Thymus (tissue), 11 donors: ENCODE measurements around the gene PPP1R1C. TPM values are rescaled to one million over a fixed set of nuclear protein-coding genes. Genes with fewer than 3 reads are reported as not detected.
"Not testable (repeated sequence)": the region's sequence is repeated elsewhere in the genome, so short reads cannot be mapped to it uniquely, and the experiment has no call there.

Source experiments
- DNase-seq, 9 donors: peaks; one replicate each; pipeline ENCODE4 v3.0.0-alpha.2; 2013; ENCODE audit warnings: low spot score in 9 of 9, low read depth in 6 of 9, missing footprints in 1 of 9
- H3K27ac ChIP-seq, 2 donors: one replicate each; pipeline ENCODE4 v1.5.1; 2013; ENCODE audit warnings: control low read depth in 1 of 2, low read depth in 1 of 2, low read length in 1 of 2, mild to moderate bottlenecking in 1 of 2, moderate library complexity in 1 of 2
- H3K27me3 ChIP-seq, 2 donors: one replicate each; pipeline ENCODE4 v1.5.1; 2013; ENCODE audit warnings: low read length in 1 of 2; ENCODE audit not compliant: control insufficient read depth in 2 of 2, insufficient read depth in 1 of 2
- H3K36me3 ChIP-seq, 2 donors: one replicate each; pipeline ENCODE4 v1.5.1; 2013; ENCODE audit warnings: low read length in 1 of 2, mild to moderate bottlenecking in 1 of 2, moderate library complexity in 1 of 2; ENCODE audit not compliant: control insufficient read depth in 2 of 2, insufficient read depth in 2 of 2
- H3K4me1 ChIP-seq, 2 donors: one replicate each; pipeline ENCODE4 v1.5.1; 2013; ENCODE audit warnings: low read length in 2 of 2; ENCODE audit not compliant: control insufficient read depth in 2 of 2, insufficient read depth in 2 of 2
- H3K4me3 ChIP-seq, 2 donors: one replicate each; pipeline ENCODE4 v1.5.1; 2013; ENCODE audit warnings: low read length in 2 of 2, control low read depth in 1 of 2, mild to moderate bottlenecking in 1 of 2
- H3K9me3 ChIP-seq, 2 donors: one replicate each; pipeline ENCODE4 v1.5.1; 2013; ENCODE audit warnings: low read length in 1 of 2, mild to moderate bottlenecking in 1 of 2; ENCODE audit not compliant: control insufficient read depth in 2 of 2, insufficient read depth in 1 of 2
- WGBS: extraction: QIAGEN DNeasy Blood & Tissue Kit; methylation state at CpG from one replicate; pipeline ENCODE4 v1.1.7; 2013; 5-methylcytosine and 5-hydroxymethylcytosine counted together
- polyA plus RNA-seq: library from polyadenylated mRNA; stranded (reverse); fragments of 200-250 nt; gene quantifications from one replicate; pipeline ENCODE4 v1.2.3, GENCODE V29; 2013
- total RNA-seq: library from RNA; stranded (reverse); fragments of 120-200 nt; gene quantifications from one replicate; pipeline ENCODE4 v1.2.4, GENCODE V29; 2013
- donor health status: healthy.

PPP1R1C gene
- total and polyA plus RNA-seq, 2 donors, result 9.0 to 35.9 TPM

DNA sequence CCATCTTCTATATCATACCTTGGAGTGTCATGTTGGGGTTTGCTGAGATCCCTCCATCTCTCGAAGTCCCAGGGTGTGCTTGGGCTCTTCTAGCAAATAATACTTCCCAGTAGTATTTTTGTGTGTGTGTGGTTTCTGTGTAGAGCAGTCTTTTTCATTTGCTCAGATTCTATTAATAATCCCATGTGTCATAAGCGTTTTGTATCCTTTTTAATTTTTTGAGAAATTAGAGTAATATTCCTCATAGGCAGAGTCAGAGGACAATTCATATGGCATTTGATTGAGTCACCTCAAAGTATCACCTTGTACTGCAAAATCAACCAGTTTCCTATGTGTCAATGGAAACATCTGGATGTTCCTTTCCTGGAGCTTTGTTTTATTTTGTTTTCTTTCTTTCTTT is 37.4 kb upstream of the PPP1R1C start:
- Histone ChIP-seq H3K4me1 (peaks cover 8 to 15% of the 10 kb centered on the region in 2 donors), H3K36me3 (no peaks in the 10 kb centered on the region), H3K4me3 (no peak overlapping the region), H3K27ac (no peak overlapping the region), H3K9me3 (no peaks in the 10 kb centered on the region), H3K27me3 (no peaks in the 10 kb centered on the region)
- 96% methylated on average over 2 of the region's 2 CpGs for WGBS
- no peak for DNase-seq

DNA sequence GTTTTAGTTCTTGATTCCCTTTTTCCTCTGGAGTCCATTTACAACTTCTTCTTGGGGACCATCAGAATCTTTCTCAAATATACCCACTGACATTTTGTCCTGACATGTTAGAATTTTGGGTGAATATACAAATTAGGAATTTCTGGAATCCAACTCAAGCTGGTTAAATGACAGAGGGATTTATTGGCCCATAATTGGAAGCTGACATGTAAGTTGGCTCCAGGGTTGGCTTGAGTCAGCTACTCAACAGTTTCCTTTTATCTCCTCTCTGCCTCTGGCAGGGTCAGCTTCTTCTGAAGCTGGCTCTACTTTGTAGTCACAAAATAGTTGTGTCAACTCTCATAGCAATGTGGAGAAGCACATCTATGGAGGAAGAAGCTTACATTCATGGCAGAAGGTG is 36.6 kb upstream of the PPP1R1C start:
- Histone ChIP-seq H3K36me3 (no peaks in the 10 kb centered on the region), H3K4me1 (peaks cover 8 to 20% of the 10 kb centered on the region in 2 donors), H3K9me3 (no peaks in the 10 kb centered on the region), H3K4me3 (no peak overlapping the region), H3K27me3 (no peaks in the 10 kb centered on the region), H3K27ac (no peak overlapping the region)
- no peak for DNase-seq

DNA sequence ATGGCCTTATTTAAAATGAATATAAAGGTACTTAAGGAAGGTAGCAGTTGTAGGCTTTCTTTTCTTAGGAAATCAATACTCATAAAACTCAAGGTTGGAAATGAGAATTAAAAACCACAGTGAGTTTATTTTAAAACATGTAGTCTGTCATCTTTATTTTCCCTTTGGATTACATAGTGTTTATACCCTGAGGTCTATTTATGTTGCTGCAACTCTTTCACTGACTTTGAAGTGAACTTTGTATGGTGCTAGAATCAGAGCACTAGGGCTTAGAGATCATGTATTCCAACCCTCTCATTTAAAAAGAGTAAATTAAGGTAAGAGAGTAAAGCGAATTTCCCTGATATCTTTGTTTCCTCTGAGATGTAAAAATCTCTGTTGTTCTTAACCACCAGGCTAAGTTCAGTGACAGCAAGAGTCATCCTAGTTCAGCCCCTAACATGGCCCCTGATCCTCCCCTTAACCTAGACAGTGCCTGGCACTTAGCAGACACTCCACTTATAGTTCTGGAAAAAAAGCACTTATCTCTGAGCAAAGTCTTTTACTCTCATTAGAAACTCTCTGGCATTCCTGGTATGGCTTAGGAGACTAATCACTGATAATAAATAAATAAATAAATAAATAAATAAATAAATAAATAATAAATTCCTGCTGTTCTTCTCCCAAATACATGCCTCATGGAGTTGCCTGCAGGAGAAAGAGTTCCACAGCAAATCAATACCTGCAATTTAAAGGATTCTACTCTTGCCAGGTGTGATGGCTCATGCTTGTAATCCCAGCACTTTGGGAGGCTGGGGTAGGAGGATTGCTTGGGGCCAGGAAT is 33.0 kb upstream of the PPP1R1C start:
- WGBS, result 94% methylated on average over 1 of the region's 1 CpG
- no peaks in the 10 kb centered on the region for H3K27me3 ChIP-seq
- H3K9me3 ChIP-seq, result no peaks in the 10 kb centered on the region
- peak overlapping the region in 1 of 2 donors; percentile 95 for H3K27ac ChIP-seq
- no peaks in the 10 kb centered on the region for H3K36me3 ChIP-seq
- H3K4me1 ChIP-seq, result peaks cover 6 to 17% of the 10 kb centered on the region in 2 donors
- peak in 1 of 9 donors; percentile 50 for DNase-seq
- H3K4me3 ChIP-seq, result no peak overlapping the region

DNA sequence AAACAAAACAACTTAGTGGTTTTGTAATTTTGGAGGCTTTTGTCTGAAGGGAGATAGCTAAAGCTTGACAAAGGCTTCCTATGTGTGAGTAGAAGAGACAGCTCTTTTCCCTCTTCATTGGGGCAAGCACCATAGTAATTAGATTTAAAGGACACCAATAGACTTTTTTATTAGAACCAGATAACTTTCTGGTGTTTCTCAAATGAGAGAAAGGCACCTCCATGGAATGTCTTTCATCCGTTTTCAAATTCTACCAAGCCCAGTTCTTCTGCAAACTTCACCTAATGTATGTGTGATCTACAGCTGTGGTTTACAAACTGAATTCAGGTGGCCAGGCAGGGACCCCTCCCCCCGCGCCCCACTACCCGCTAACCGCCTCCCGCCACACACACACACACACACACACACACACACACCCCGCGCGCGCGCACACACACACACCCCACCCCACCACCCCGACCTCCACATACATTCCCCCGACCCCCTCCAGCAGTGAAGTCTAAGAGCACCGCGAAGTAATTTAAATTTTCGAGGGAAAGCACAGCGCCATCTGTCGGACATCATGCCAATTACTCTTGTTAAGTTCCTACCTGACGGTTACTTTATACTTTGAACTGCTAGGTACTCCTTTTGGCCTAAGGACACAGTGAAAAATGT is 31.6 kb upstream of the PPP1R1C start:
- H3K27ac ChIP-seq, result peak overlapping the region; percentile 27 to 95
- peaks cover 6 to 17% of the 10 kb centered on the region in 2 donors for H3K4me1 ChIP-seq
- H3K9me3 ChIP-seq, result no peaks in the 10 kb centered on the region
- H3K4me3 ChIP-seq, result peak overlapping the region; percentile 50 to 57
- no peaks in the 10 kb centered on the region for H3K36me3 ChIP-seq
- peak; percentile 82 to 98 (median 96) for DNase-seq
- 3% methylated on average over 19 of the region's 19 CpGs for WGBS
- no peaks in the 10 kb centered on the region for H3K27me3 ChIP-seq

DNA sequence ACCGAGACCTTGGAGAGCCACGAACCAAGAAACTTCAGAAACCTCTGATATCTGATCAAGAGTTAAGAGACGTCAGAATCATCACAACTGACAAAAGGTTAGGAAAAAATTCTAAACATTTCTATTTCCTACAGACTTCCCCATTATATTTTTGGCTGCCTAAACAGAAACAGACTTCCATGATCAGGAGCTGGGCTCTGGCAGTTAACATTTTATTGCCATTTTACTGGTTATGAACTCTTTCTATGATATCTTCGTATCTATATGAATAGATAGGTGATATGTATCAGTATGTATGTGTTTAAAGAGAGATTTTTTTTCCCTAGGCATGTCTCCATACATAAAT is 31.1 kb upstream of the PPP1R1C start:
- WGBS, result 22% methylated on average over 4 of the region's 4 CpGs
- DNase-seq, result no peak
- Histone ChIP-seq H3K27ac (peak overlapping the region; percentile 22 to 95), H3K4me1 (peaks cover 6 to 17% of the 10 kb centered on the region in 2 donors), H3K9me3 (no peaks in the 10 kb centered on the region), H3K27me3 (no peaks in the 10 kb centered on the region), H3K36me3 (no peaks in the 10 kb centered on the region), H3K4me3 (peak overlapping the region; percentile 50 to 57)

DNA sequence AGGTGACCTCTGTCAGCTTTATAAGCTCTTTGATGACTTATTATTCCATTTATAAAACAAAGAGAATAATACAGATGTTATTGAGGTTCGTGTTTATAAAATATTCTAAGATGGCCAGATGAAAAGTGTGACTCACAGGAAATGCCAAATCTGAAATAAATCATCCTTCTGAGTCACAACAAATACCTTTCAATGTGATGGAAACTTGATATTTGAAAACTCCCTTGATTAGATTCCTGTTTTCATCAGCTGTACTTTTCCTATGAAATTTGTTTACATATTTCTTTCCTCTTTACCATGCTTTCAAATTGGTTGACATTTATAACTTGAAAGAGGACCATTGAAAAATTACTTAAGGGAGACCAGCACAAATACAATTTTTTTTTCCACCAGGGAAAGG is 30.6 kb upstream of the PPP1R1C start:
- Histone ChIP-seq H3K4me3 (peak overlapping the region; percentile 50 to 57), H3K27me3 (no peaks in the 10 kb centered on the region), H3K4me1 (peaks cover 6 to 17% of the 10 kb centered on the region in 2 donors), H3K27ac (peak overlapping the region in 1 of 2 donors; percentile 95), H3K36me3 (no peaks in the 10 kb centered on the region), H3K9me3 (no peaks in the 10 kb centered on the region)
- no peak for DNase-seq
- WGBS, result 63% methylated on average over 1 of the region's 1 CpG

DNA sequence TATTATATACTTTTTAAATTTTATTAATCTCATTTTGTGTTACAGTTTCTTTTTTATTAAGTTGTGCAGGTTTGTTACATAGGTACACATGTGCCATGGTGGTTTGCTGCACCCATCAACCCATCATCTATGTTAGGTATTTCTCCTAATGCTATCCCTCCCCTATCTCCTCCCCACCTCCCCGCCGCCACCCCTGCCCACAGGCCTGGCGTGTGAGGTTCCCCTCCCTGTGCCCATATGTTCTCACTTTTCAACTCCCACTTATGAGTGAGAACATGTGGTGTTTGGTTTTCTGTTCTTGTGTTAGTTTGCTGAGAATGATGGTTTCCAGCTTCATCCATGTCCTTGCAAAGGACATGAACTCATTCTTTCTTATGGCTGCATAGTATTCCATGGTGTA is 29.8 kb upstream of the PPP1R1C start:
- not testable (repeated sequence) for H3K27me3 ChIP-seq, H3K27ac ChIP-seq, H3K4me3 ChIP-seq, DNase-seq, H3K36me3 ChIP-seq, H3K9me3 ChIP-seq
- H3K4me1 ChIP-seq, result peaks cover 6 to 17% of the 10 kb centered on the region in 2 donors
- 94% methylated on average over 3 of the region's 3 CpGs for WGBS

DNA sequence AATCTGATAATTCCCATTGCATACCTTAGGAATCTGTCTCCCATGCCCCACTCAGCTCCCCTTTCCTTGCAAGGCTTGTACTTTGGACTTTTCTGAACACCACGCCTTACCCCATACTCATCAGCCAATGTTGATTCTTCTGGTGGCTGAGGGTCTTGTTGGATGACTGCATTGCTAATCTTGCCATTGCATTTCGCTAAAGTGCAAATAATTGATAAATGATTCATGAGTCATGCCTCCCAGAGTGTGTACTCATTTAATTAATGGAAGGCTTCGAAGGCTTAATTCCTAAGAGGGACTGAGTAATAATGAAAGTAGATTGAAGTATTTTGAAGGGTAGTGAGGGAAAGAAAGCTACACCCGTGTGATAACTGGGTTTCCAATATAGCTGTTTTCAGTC is 28.0 kb upstream of the PPP1R1C start:
- WGBS, result 97% methylated on average over 4 of the region's 4 CpGs
- peaks cover 6 to 15% of the 10 kb centered on the region in 2 donors for H3K4me1 ChIP-seq
- no peak overlapping the region for H3K27ac ChIP-seq
- no peak overlapping the region for H3K4me3 ChIP-seq
- H3K9me3 ChIP-seq, result peaks cover 0 to 3% of the 10 kb centered on the region in 2 donors
- H3K27me3 ChIP-seq, result no peaks in the 10 kb centered on the region
- no peak for DNase-seq
- H3K36me3 ChIP-seq, result peaks cover 16 to 20% of the 10 kb centered on the region in 2 donors

DNA sequence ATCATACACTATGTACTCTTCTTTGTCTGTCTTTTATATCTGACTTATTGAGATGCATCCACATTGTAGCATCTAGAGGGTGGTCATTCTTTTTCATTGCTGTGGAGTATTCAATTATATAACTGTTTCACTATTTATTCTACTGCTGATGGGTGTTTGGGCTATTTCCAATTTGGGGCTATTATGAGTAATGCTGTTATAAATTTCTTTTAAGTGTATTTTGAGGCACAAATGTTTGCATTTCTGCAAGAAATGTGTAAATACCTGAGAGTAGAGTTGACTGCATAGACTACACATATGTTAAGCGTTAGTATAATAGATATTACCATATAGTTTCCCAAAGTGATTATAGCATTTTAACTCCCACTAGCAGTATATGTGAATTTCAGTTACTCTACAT is 26.9 kb upstream of the PPP1R1C start:
- Histone ChIP-seq H3K4me1 (peaks cover 0 to 5% of the 10 kb centered on the region in 2 donors), H3K36me3 (peaks cover 16 to 21% of the 10 kb centered on the region in 2 donors), H3K27me3 (no peaks in the 10 kb centered on the region), H3K27ac (no peak overlapping the region), H3K4me3 (no peak overlapping the region), H3K9me3 (peaks cover 0 to 3% of the 10 kb centered on the region in 2 donors)
- WGBS, result 99% methylated on average over 1 of the region's 1 CpG
- DNase-seq, result no peak
